GM12873 (cell line): ENCODE data around the gene ELMO1.

Experiments
- TF ChIP-seq, protein P1 (sequence below): IDR thresholded peaks from 2 replicates; pipeline ENCODE4 v1.5.1; 2012; ENCODE audit warnings: low read depth, mild to moderate bottlenecking, moderate library complexity, low read length, control low read depth; ENCODE audit not compliant: insufficient read depth; ENCODE audit errors: missing control alignments

The ELMO1 gene

DNA sequence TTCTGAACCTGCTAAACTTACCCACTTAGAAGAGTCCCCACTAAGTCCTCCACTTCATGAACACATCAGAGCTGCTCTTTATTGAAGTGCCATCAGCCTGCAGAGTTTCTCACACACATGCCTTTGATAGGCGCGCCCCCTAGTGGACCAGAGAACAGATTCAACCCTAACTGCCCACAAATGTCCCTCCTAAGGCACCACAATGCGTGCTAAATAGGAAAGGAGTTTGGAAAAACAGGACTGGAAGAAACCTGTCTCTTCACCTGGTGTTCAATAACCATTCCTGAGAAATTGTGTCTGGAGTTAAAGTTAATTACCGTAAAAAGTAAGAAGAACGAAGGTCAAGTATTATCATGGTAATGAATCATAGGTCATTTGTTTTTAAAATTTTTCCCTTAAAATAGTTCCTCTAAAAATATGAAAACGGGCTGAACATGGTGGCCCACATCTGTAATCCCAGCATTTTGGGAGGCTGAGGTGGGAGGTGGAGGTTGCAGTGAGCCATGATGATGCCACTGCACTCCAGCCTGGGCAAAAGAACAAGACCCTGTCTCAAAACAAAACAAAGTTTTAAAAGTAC is 249.7 kb downstream of the ELMO1 start:
- TF ChIP-seq, protein P1, sequence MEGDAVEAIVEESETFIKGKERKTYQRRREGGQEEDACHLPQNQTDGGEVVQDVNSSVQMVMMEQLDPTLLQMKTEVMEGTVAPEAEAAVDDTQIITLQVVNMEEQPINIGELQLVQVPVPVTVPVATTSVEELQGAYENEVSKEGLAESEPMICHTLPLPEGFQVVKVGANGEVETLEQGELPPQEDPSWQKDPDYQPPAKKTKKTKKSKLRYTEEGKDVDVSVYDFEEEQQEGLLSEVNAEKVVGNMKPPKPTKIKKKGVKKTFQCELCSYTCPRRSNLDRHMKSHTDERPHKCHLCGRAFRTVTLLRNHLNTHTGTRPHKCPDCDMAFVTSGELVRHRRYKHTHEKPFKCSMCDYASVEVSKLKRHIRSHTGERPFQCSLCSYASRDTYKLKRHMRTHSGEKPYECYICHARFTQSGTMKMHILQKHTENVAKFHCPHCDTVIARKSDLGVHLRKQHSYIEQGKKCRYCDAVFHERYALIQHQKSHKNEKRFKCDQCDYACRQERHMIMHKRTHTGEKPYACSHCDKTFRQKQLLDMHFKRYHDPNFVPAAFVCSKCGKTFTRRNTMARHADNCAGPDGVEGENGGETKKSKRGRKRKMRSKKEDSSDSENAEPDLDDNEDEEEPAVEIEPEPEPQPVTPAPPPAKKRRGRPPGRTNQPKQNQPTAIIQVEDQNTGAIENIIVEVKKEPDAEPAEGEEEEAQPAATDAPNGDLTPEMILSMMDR, result peak; percentile 87

GRCh38 chr7:37198041-37198905 is 250.4 kb downstream of the ELMO1 start:
- TF ChIP-seq, protein P1, result no peak

DNA sequence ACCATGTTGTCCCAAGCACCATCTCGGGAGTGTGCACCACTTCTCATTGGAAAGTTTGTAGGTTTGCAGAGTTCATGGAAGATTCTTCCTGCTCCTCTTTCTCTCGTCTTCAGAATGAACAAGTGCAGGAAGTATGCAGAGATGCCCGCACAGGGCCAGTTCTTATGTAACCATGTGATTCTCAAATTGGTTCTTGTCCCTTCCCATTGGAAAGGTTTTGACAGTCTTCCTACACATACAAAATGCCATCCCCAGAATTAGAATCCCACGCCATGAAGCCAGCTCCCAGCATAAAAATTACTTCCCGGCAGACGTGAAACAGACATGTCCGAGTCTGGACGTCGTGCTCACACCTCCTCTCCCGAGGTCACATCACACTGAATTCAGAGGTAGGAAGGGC is 251.6 kb downstream of the ELMO1 start:
- TF ChIP-seq, protein P1, result no peak

DNA sequence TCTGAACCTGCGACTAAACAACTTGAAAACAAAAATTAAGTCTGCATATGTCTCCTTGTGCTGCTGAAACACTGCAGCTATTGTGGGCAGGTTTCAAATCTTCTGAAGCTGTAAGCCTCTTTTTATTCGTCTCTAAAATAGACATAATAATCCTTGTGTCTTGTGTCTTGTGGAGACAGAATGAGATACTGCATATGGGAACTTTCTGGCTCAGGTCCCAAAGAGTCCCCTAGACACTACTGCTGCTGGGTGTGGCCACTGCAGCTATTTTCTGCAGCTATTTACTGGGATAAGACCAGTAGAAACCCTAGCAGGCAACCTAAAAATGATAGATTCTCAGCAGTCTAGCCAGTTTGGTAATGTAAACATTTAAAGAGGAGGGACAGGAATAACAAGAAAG is 252.0 kb downstream of the ELMO1 start:
- TF ChIP-seq, protein P1, result no peak

- TF ChIP-seq, protein P1, result no peak
These were observed 253.3 kb downstream of the ELMO1 start for GRCh38 chr7:37195388-37195787.

- TF ChIP-seq, protein P1, result no peak
These were observed 253.7 kb downstream of the ELMO1 start for GRCh38 chr7:37194943-37195342.

- TF ChIP-seq, protein P1, result no peak
These were observed 254.9 kb downstream of the ELMO1 start for GRCh38 chr7:37193775-37194135.
